Measurements from ENCODE around the gene KCNT1. TPM values are rescaled to one million over a fixed set of nuclear protein-coding genes. Genes with fewer than 3 reads are reported as not detected.

The KCNT1 gene
- total RNA-seq, 2 donors from 2014 or later, result under 0.01 TPM

- WGBS, 2 donors, result 95 to 96% methylated on average over 7 to 19 of the region's 20 CpGs
- ATAC-seq, result no peak
- Histone ChIP-seq H3K4me3 (no peak overlapping the region), H3K36me3 (replicated peaks in 1 of 2; ENCODE audit: insufficient read depth in 1 of 2, low read depth in 2 of 2) (peaks cover 0 to 48% of the 10 kb centered on the region in 2 donors), H3K4me1 (no peaks in the 10 kb centered on the region), H3K27me3 (no peaks in the 10 kb centered on the region), H3K27ac (no peak overlapping the region), H3K9me3 (no peaks in the 10 kb centered on the region)
- intact Hi-C loops (cut with DNase I), result no loop called here
- no peak for TF ChIP-seq POLR2A (IDR thresholded peaks at IDR 0.05)
- no peak for DNase-seq
These were observed 119.1 kb downstream of the KCNT1 start for GRCh38 chr9:135821116-135821515.

- H3K9me3 ChIP-seq, result no peaks in the 10 kb centered on the region
- no peaks in the 10 kb centered on the region for H3K27me3 ChIP-seq
- H3K4me3 ChIP-seq, result no peak overlapping the region
- intact Hi-C loops (cut with DNase I), result no loop called here
- H3K27ac ChIP-seq, result no peak overlapping the region
- TF ChIP-seq CTCF (IDR thresholded peaks at IDR 0.05) (no peak), POLR2A (IDR thresholded peaks at IDR 0.05) (no peak)
- DNase-seq, result no peak
- H3K4me1 ChIP-seq, result no peaks in the 10 kb centered on the region
- peaks cover 0 to 48% of the 10 kb centered on the region in 2 donors for H3K36me3 ChIP-seq (replicated peaks in 1 of 2; ENCODE audit: insufficient read depth in 1 of 2, low read depth in 2 of 2)
- no peak for ATAC-seq
- WGBS, 2 donors, result 91 to 97% methylated on average over 19 to 27 of the region's 27 CpGs
These were observed 119.9 kb downstream of the KCNT1 start for GRCh38 chr9:135821733-135822373.

- Histone ChIP-seq H3K27me3 (no peaks in the 10 kb centered on the region), H3K9me3 (no peaks in the 10 kb centered on the region), H3K4me3 (no peak overlapping the region), H3K27ac (no peak overlapping the region), H3K4me1 (no peaks in the 10 kb centered on the region), H3K36me3 (replicated peaks in 1 of 2; ENCODE audit: insufficient read depth in 1 of 2, low read depth in 2 of 2) (peaks cover 0 to 48% of the 10 kb centered on the region in 2 donors)
- DNase-seq, result no peak
- ATAC-seq, result no peak
- 87 to 90% methylated on average over 12 to 18 of the region's 18 CpGs for WGBS, 2 donors
- TF ChIP-seq CTCF (IDR thresholded peaks at IDR 0.05) (no peak), POLR2A (IDR thresholded peaks at IDR 0.05) (no peak)
- intact Hi-C loops (cut with DNase I), result no loop called here
These were observed 120.4 kb downstream of the KCNT1 start for GRCh38 chr9:135822374-135822755.

GRCh38 chr9:135823036-135823435 is 121.1 kb downstream of the KCNT1 start:
- Histone ChIP-seq H3K27ac (no peak overlapping the region), H3K27me3 (no peaks in the 10 kb centered on the region), H3K9me3 (no peaks in the 10 kb centered on the region), H3K4me1 (no peaks in the 10 kb centered on the region), H3K36me3 (replicated peaks in 1 of 2; ENCODE audit: insufficient read depth in 1 of 2, low read depth in 2 of 2) (peaks cover 0 to 44% of the 10 kb centered on the region in 2 donors), H3K4me3 (no peak overlapping the region)
- 91 to 93% methylated on average over 12 of the region's 12 CpGs for WGBS, 2 donors
- intact Hi-C loops (cut with DNase I), result no loop called here
- ATAC-seq (no peak), DNase-seq (no peak)
- TF ChIP-seq CTCF (IDR thresholded peaks at IDR 0.05) (no peak), POLR2A (IDR thresholded peaks at IDR 0.05) (no peak)

GRCh38 chr9:135825435-135826187 is 123.6 kb downstream of the KCNT1 start:
- no peaks in the 10 kb centered on the region for H3K9me3 ChIP-seq
- H3K27me3 ChIP-seq, result no peaks in the 10 kb centered on the region
- TF ChIP-seq CTCF (IDR thresholded peaks at IDR 0.05) (no peak), POLR2A (IDR thresholded peaks at IDR 0.05) (no peak)
- no peaks in the 10 kb centered on the region for H3K4me1 ChIP-seq
- WGBS, 2 donors, result 86 to 87% methylated on average over 25 of the region's 25 CpGs
- no peak for DNase-seq
- H3K4me3 ChIP-seq, result no peak overlapping the region
- H3K27ac ChIP-seq, result no peak overlapping the region
- intact Hi-C loops (cut with DNase I), result no loop called here
- H3K36me3 ChIP-seq (replicated peaks in 1 of 2; ENCODE audit: insufficient read depth in 1 of 2, low read depth in 2 of 2), result peaks cover 0 to 29% of the 10 kb centered on the region in 2 donors
- ATAC-seq, result no peak
